Stimulated activated CD4-positive, alpha-beta T cell treated with anti-CD3 and anti-CD28 coated beads, Interleukin-2, amount 100 ng/mL, for 48 hours (primary cell): ENCODE results near the gene IZUMO1.
"Not testable (repeated sequence)": the region's sequence is repeated elsewhere in the genome, so short reads cannot be mapped to it uniquely, and the experiment has no call there.

Experiments
- DNase-seq, 2 donors: peaks; one replicate each; pipeline ENCODE4 v3.0.0-alpha.2; 2020

Gene IZUMO1

DNA sequence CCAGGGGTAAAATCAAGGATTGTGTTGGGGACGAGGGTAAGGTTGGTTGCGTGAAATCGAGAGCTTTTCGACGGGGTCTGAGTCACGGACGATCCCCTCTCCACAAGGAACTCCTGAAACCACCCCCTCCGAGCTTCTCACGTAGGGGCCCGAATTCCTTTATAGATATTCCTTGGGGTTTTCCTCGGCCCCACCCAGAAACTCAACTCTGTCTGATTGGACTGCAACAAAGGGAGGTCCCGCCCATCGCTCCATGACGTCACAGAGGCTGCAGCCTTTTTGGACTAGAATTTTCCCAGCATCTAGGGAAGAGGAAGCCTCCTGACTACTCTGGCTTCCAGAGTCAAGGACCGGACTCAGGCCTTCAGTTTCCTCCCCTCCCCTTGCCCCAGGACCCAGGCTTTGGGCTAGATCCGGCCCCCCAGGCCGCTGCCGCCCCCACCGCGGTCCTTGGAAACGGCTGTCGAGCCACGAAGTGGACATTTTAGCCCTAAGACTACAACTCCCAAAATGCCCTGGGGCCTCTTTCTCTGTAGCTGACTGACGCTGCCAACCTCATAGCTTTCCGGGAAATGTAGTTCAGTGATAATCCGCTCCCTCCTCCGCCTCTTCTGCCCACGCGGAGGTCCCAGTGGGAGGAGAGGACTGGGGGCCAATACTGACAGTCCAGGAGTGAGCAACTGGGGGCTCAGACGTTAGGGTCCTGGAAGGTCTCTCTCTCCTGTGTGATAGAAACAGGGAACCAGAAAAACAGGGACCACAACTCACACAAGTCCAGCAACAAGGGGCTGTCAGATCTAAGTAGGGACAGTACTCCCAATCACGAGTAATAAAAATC lies at the start of gene IZUMO1:
Gene IZUMO1 (minus strand): TSS at position 172 of the 838 bp plus-strand sequence. CDS start 1,050 bp downstream, outside the sequence.
- peak; percentile 47 to 50 for DNase-seq

DNA sequence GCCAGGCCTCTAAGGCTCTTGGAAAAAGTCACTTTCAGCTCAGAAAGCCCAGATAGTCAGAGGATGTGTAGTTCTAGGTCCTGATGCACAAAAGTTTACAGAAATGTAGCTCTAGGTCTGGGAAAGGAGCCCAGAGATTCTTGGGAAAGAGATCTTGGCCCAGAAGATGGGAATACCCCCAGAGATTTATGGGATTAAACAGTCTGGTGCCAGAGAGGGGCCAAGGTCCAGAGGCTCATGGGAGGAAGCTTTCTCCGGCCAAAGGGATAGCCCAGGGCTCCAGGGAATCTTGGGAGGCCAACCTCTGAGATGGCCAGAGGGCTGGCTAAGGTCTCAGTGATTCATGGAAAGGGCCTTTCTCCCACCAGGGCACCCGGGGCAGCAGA lies 49.0 kb upstream of the IZUMO1 start:
- DNase-seq = no peak

DNA sequence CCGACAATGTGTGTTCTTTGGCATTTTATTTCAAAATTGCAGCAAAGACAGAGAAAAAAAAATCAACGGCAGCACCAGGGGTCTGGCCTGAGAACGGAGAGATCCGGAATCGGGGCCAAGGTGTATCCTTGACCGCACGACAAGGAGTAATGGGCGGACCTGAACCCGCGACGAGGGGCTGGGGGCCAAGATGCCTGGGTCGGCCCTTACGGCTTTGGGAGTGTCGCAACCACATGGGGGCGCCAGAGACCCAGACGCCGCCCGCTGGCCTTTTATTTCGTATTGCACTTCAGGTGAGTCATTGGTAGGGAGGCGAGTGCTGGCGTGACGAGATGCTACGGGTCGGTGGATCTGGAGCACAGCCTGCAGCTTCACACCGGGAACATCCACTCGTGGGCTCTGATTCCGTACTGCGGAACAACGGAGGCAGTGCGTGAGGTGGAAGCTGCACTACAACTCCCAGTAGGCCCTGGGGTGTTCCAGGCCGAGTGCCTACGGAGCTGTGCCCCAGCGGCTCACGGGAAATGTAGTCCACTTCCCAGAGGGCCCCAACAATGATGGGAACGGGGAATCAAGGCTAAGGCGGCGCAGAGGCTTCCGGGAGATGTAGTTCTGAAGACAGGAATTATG lies 48.5 kb upstream of the IZUMO1 start:
- DNase-seq = peak; percentile 78 to 82

DNA sequence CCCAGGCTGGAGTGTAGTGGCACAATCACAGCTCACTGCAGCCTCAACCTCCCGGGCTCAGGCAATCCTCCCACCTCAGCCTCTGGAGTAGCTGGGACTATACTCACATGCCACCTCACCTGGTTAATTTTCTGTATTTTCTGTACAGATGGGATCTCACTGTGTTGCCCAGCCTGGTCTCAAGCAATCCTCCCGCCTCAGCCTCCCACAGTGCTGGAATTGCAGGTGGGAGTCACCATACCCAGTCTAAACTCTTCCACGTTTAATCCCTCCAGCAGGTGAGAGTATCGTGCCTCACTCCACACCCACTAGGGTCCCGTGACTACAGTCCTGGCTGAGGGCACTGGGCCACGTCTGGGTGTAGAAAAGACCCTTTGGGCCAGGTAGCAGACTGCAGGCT lies 47.6 kb upstream of the IZUMO1 start:
- no peak for DNase-seq

DNA sequence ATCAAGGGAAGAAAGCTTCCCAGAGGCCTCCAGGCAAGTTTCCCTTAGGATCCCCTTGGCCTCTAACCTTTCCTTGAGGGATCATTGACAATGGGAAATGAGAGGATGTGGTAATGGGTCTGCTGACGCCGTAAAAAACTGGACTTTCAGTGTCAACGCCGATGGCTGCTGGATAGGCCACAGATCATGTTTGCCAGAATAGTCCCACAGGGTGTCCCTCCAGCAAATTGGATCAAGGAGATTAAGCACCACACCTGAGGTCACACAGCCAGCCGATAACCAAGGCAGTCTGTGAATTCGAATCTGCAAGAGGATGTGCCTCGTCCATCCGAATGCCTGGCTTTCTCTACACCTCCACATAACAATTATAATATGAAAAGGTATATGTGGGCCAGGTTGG lies 46.6 kb upstream of the IZUMO1 start:
- no peak for DNase-seq

DNA sequence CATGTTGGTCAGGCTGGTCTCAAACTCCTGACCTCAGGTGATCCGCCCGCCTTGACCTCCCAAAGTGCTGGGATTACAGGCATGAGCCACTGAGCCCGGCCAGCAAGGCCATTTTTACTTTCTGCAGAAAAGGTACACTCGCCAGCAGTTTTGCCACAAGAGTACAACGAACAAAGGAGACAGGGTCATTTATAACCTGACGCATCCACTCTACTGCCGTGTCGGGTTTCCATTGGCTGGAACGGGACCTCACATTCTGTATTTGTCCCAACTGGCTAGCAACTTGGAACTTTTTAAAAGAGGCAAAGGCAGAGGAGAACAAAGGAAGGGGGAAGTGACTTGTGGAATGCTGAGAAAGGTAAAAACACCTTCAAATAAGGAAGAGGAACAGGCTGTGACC lies 40.6 kb upstream of the IZUMO1 start:
- not testable (repeated sequence) for DNase-seq

DNA sequence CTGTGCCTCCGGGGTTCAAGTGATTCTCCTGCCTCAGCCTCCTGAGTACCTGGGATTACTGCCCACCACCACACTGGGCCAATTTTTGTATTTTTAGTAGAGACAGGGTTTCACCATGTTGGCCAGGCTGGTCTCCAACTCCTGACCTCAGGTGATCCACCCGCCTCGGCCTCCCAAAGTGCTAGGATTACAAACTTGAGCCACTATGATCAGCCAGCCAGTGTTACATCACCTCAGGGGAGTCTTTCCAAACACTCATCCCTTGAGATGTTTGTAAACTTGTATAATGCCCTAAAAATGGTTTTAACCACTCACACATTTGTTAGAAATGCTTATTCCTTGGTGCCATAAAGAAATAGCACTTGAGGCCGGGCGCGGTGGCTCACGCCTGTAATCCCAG lies 39.7 kb upstream of the IZUMO1 start:
- not testable (repeated sequence) for DNase-seq

DNA sequence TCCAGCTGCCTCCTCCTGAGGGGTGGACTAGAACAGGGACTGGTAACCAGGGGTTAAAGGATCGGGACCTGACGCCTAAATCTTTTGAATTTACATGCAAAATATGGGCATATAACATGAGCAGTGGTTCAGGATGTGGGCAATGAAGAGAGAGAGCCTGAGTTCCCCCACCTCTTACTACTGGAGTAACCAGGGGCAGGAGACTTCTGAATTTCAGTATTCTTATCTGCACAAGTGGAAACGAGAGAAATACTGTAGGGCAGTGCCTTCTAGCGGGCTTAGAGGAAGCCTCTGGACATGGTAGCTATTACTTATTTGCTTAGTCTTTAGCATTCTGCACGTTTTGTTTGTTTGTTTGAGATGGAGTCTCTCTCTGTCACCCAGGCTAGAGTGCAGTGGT lies 37.8 kb upstream of the IZUMO1 start:
- DNase-seq = no peak

DNA sequence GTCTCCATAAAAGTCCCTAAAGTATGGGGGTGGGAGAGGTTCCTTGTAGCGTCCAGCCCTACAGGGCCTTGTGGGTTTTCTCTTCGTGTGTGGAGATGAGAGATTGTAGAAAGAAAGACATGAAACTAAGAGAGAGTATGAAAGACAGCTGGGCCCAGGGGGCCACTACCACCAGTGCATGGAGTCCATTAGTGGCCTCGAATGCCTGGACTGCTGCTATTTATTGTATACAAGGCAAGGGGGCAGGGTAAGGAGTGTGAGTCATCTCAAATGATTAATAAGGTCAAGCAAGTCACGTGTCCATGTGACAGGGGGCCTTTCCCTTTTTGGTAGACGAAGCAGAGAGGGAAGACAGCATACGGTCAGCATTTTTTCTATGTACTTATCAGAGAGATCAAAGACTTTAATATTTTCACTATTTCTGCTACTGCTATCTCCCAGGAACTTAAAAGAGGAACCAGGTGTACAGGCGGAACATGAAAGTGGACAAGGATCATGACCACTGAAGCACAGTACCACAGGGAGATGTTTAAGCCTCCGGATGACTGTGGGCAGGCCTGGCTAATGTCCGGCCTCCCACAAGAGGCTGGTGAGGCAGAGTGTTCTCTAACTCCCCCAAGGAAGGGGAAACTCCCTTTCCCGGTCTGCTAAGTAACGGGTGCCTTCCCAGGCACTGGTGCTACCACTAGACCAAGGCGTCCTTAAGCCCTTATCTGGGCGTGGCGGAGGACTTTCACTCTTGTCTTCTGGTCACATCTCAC lies 34.1 kb upstream of the IZUMO1 start:
- DNase-seq = no peak

DNA sequence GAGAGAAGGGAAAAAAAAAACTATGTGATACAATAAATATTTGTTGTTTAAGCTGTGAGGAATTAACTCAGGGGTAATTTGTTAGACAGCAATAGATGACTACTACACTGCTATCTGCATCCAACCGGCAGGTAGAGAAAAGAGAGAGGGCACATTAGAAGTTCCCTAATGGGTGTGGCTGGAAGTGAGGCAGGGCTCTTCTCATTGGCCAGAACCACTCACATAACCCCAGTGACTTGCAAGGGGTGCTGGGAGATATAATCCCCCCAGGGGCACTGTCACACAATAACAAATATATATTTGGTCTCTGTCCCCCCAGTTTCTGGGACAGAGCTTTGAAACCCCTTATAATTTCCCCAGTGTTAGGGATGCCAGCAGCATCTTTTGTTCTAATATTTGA lies 32.9 kb upstream of the IZUMO1 start:
- DNase-seq = no peak

DNA sequence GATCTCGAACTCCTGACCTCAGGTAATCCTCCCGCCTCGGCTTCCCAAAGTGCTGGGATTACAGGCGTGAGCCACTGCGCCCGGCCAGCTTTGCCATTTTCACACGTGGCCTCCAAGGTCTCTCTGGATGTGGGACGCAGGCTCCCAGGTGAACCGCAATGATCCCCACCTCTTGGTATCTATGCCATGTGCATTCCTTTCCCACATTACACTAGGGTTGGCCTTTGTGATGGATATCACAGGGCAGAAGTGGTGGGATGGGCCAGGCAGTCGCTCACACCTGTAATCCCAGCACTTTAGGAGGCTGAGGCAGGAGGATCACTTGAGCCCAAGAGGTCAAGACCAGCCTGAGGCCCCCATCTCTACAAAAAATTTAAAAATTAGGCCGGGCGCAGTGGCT lies 31.0 kb upstream of the IZUMO1 start:
- DNase-seq = no peak

DNA sequence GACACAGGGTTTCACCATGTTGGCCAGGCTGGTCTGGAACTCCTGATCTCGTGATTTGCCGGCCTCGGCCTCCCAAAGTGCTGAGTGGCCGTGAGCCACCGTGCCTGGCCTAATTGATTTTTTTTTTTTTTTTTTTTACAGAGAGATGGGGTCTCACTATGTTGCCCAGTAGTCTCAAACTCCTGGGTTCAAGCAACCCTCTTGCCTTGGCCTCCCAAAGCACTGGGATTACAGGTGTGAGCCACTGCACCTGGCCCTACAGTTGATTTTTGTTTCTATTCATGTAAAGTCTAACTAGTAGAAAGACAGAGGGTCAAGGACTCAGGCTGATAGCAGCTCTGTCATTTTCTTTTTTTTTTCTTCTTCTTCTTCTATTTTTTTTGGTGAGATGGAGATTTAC lies 30.4 kb upstream of the IZUMO1 start:
- no peak for DNase-seq

DNA sequence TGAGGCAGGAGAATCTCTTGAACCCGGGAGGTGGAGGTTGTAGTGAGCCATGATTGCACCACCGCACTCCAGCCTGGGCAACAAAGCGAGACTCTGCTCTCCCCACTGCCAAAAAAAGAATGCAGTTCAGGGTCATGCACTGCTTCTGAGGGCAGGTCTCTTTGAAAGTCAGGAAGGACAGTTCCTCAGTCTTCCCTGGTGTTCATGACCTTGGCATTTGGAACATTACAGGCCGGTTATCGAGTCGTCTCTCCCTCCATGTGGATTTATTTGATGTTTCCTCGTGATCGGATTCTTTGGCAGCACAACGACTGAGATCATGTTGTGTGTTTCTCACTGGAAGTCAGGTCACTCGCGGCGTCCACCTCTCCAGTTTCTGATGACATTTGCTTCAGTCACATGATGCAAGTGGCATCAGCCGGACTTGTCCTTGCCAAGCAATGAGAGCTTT lies 25.8 kb upstream of the IZUMO1 start:
- no peak for DNase-seq

DNA sequence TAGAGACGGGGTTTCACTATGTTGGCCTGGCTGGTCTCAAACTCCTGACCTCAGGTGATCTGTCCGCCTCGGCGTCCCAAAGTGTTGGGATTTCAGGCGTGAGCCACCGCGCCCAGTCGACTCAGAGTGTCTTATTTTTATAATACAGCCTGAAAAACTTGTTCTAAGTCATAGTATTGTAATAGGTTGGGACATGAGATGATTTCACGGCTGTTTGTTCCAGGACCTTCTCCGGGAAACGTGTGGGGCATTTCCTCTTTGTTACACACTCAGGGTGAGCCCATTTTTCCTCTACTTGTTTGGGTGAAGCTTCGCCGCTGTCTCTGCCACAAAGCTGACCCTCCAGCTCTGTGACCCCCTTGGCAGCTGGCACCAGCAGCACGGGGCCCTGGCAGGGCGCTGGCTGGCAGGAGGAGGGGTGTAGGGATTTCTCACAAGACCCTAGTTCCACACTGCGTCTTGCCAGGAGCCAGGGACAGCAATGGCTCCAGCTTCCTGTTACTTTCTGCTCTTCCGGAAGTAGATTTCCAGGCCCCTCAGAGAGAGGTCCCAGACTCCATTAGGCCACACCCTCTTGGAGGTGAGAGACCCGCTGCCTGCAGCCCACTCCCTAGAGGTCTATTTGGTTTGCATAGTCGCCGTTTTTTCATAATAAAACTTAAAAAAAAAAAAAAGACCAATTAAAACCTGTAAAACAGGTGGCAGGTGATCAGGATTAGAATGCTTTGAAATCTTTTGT lies 24.2 kb upstream of the IZUMO1 start:
- no peak for DNase-seq

DNA sequence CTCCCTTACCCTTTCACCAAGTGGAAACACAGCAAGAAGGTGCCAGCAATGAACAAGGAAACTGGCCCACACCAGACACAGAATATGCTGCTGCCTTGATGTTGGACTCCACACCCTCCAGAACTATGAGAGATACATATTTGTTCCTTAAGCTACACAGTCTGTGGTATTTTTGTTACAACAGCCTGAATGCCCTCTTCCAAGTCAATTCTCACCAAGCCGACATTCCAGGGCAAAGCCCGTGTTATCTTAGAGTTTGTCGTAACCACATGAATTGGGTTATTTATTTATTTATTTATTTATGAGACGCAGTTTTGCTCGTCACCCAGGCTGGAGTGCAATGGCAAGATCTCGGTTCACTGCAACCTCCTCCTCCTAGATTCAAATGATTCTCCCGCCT lies 23.6 kb upstream of the IZUMO1 start:
- DNase-seq = no peak

DNA sequence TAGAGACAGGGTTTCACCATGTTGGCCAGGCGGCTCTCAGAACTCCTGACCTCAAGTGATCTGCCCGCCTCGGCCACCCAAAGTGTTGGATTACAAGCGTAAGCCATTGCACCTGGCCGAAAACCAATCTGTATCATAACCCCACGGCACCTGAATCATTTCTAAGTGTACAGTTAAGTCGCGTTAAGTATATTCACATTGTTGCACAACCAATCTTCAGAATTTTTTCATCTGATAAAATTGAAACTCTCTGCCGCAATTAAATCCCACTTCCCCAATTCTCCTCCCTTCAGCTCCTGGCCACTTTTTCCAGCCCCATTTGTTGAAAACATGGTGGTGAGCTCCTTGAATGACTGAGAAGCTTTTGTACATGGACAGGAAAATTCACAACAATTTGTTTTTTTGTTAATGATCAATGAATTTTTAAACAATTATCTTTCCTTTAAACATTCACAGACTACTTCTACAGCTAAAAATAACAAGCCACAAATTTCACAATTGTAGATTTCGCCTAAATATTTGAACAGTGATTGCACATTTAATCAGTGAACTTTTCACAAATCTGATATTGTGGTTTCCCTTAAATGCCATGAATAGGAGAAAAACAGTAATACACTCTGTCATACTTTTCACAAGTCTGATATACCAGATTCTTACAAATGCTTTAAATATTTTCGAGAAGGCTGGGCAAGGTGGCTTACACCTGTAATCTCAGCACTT lies 22.4 kb upstream of the IZUMO1 start:
- no peak for DNase-seq

DNA sequence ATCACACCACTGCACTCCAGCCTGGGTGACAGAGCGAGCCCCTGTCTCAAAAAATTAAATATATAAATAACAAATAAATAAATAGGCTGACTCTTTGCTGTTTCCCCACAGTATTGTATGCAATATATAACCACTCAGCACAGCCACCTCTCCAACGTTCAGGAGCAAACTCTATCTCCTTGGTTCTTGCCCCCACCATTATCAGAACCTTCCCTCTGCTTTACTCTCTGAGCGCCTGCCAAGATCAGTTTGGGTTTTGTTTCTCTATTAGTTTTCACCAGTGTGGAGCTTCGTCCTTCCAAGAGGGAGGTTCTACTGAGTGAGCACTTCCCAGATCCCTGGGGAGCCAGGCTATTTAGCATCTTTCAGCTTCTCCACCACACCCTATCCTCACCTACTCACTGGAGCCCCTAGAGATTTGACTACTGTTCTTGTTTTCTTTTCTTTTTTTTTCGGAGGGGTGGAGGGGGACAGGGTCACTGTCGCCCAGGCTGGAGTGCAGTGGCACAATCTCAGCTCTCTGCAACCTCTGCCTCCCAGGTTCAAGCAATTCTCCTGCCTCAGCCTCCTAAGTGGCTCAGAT lies 21.6 kb upstream of the IZUMO1 start:
- not testable (repeated sequence) for DNase-seq

DNA sequence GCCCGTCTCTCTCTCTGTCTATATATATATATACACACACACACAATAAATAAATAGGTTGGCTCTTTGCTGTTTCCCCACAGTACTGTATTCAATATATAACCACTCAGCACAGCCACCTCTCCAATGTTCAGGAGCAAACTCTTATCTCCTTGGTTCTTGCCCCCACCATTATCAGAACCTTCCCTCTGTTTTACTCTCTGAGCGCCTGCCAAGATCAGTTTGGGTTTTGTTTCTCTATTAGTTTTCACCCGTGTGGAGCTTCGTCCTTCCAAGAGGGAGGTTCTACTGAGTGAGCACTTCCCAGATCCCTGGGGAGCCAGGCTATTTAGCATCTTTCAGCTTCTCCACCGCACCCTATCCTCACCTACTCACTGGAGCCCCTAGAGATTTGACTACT lies 19.1 kb upstream of the IZUMO1 start:
- DNase-seq = not testable (repeated sequence)

DNA sequence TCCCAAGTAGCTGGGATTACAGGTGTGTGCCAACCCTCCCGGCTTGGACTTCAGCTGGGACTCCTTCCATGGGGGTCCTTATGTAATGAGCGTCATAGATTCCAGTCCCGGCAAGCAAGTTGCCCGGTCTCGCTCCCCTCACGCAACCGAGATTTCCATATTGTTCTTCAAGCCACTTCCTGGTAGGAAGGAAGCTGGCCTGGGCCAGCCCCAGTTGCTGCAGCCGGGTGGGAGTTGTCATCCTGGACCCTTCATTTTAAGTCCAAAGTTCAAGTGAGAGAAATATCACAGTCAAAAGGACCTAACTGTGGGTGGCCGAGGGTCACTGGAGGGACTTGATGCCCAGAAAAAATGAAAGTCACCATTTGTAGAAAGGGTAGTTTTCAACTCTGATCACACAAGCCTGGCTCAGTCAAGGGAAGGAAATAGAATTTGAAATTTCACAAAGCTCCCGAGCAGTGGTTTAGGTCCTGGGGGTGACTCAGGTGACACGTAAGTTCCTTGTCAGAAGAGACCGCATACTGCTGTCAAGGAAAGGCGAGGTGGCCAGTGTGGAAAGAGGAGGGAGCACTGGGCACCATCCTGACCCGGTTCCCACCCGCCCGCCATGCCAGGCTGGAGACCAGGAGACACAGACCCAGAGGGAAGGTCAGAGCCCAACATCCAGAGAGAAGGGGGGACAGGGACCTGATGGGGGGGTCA lies 13.9 kb upstream of the IZUMO1 start:
- DNase-seq = no peak

DNA sequence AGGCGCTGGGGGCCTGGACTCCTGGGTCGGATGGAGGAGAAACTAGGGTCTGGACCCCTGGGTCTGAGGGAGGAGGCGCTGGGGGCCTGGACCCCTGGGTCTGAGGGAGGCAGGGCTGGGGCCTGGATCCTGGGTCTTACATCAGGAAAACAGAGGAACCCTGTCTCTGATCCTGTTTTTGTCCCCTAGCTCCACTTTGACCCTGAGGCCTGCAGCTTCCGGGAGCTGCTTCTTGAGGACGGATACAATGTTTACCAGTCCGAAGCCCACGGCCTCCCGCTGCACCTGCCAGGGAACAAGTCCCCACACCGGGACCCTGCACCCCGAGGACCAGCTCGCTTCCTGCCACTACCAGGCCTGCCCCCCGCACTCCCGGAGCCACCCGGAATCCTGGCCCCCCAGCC lies 11.0 kb upstream of the IZUMO1 start:
- no peak for DNase-seq

DNA sequence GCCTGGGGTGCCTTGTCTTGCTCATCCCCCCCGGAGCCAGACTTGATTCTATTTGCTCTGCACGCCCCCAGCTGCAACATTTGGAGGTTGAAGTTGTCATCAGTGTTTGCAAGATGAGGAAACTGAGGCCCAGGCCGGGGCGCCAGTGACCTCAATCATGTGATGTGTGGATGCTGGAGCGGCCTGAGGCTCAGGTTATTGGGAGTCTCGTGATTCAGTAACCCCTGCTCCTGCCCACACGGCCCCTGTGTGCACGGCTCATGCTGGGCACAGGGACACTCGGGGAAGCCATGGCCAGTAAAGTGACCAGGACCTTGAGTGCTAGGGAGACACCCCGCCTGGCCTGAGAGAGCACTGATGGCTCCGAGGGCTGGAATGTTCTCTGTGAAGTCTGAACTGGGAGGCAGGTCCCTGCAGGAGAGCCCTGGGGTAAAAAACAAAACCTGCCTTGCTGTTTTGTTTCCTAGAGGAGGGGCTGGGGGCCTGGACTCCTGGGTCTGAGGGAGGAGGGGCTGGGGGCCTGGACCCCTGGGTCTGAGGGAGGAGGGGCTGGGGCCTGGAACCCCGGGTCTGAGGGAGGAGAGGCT lies 10.5 kb upstream of the IZUMO1 start:
- DNase-seq = no peak
